Measurements from ENCODE around the gene ZDHHC16.

DNA sequence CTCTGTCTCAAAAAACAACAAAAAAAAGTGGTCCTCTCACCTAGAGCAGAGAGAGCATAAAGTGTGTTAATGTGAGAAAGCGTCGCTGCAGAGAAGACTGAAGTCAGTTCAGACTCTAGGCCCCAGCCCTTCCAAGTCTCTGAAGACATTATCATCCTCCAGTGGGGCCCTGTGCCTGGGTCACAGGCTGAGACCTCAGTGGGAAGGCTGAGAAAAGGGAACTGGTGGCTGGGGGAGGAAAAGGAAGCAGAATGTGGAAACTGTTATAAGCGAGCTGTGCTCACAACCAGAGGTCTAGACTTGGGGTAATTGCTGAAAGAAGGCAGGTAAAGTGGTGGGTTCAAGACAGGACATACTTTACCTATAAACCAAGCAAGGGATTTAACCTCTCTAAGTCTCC, 39.9 kb upstream of the ZDHHC16 start:
- TF ChIP-seq CTCF (IDR thresholded peaks at IDR 0.05) (no peak), POLR2A (IDR thresholded peaks at IDR 0.05) (no peak)
